Activated CD4-positive, alpha-beta memory T cell treated with anti-CD3 and anti-CD28 coated beads for 36 hours (primary cell): ENCODE data around the gene CLCA4. TPM values are rescaled to one million over a fixed set of nuclear protein-coding genes. Genes with fewer than 3 reads are reported as not detected.

Source experiments
- CTCF ChIA-PET: fragments of 350-600 bp; sonication (Branson Sonifier 250); formaldehyde crosslinking; loops from one replicate; lab custom pipeline; 2021; ENCODE audit warnings: antibody characterized with exemption, inconsistent platforms; lab: Charles Lee
- POLR2A ChIA-PET: fragments of 350-600 bp; sonication (Branson Sonifier 250); formaldehyde crosslinking; loops from one replicate; lab custom pipeline; 2021; ENCODE audit warnings: antibody characterized with exemption; lab: Charles Lee
- DNase-seq: peaks from one replicate; pipeline ENCODE4 v3.0.0-alpha.2; 2020
- H3K27ac Mint-ChIP-seq: one replicate; pipeline ENCODE4 v1.8.0; 2021; ENCODE audit warnings: mixed read lengths
- H3K27me3 Mint-ChIP-seq: one replicate; pipeline ENCODE4 v1.8.0; 2021; ENCODE audit warnings: mixed read lengths
- H3K36me3 Mint-ChIP-seq: one replicate; pipeline ENCODE4 v1.8.0; 2021; ENCODE audit warnings: mixed read lengths
- H3K4me1 Mint-ChIP-seq: one replicate; pipeline ENCODE4 v1.8.0; 2021; ENCODE audit warnings: low read depth, mixed read lengths
- H3K4me3 Mint-ChIP-seq: one replicate; pipeline ENCODE4 v1.8.0; 2021; ENCODE audit warnings: mild to moderate bottlenecking, mixed read lengths
- H3K9me3 Mint-ChIP-seq: one replicate; pipeline ENCODE4 v1.8.0; 2021; ENCODE audit warnings: mixed read lengths
- intact Hi-C: fragments of 100-400 bp; cut with micrococcal nuclease; formaldehyde crosslinking; loops from one replicate; pipeline ENCODE4 v1.15.1; 2023
- total RNA-seq, 2 experiments: library from RNA; stranded (reverse); gene quantifications; one replicate each; pipeline ENCODE4 v1.2.3, GENCODE V29; 2021

CLCA4 gene
- total RNA-seq, 2 experiments from 2014 or later, result not detected

GRCh38 chr1:86507935-86508582 is 38.8 kb upstream of the CLCA4 start:
- DNase-seq, result no peak
- intact Hi-C loops, result no loop called here
- CTCF ChIA-PET, result interaction anchor here (0.8 to 6.9 kb wide), 11 partner anchors 7 to 196 kb away, joined by 3 to 57 read pairs (median 4); partner anchors contain the start of gene SH3GLB1
- peaks cover 6% of the 10 kb centered on the region for H3K4me1 Mint-ChIP-seq
- H3K9me3 Mint-ChIP-seq, result no peaks in the 10 kb centered on the region
- H3K27ac Mint-ChIP-seq, result no peak overlapping the region
- H3K36me3 Mint-ChIP-seq, result no peaks in the 10 kb centered on the region
- POLR2A ChIA-PET, result no interaction called here
- H3K4me3 Mint-ChIP-seq, result no peak overlapping the region
- H3K27me3 Mint-ChIP-seq, result peaks cover 13% of the 10 kb centered on the region

- H3K4me1 Mint-ChIP-seq, result peaks cover 3% of the 10 kb centered on the region
- no peak for DNase-seq
- no peaks in the 10 kb centered on the region for H3K36me3 Mint-ChIP-seq
- no peak overlapping the region for H3K4me3 Mint-ChIP-seq
- no peaks in the 10 kb centered on the region for H3K9me3 Mint-ChIP-seq
- intact Hi-C loops, result no loop called here
- no peak overlapping the region for H3K27ac Mint-ChIP-seq
- ChIA-PET CTCF (interaction anchor here (1.1 to 6.9 kb wide), 5 partner anchors 8 to 130 kb away, joined by 3 to 57 read pairs (median 11); no protein-coding TSS in a partner anchor), POLR2A (no interaction called here)
- peaks cover 13% of the 10 kb centered on the region for H3K27me3 Mint-ChIP-seq
Observed at GRCh38 chr1:86508583-86508969, 38.3 kb upstream of the CLCA4 start.

- no peaks in the 10 kb centered on the region for H3K4me1 Mint-ChIP-seq
- DNase-seq, result no peak
- no peak overlapping the region for H3K4me3 Mint-ChIP-seq
- CTCF ChIA-PET, result interaction anchor here (1.0 to 1.3 kb wide), 2 partner anchors 8 to 136 kb away, joined by 4 read pairs; no protein-coding TSS in a partner anchor
- H3K27ac Mint-ChIP-seq, result no peak overlapping the region
- POLR2A ChIA-PET, result no interaction called here
- no peaks in the 10 kb centered on the region for H3K27me3 Mint-ChIP-seq
- no peaks in the 10 kb centered on the region for H3K36me3 Mint-ChIP-seq
- no peaks in the 10 kb centered on the region for H3K9me3 Mint-ChIP-seq
- intact Hi-C loops, result no loop called here
Observed at GRCh38 chr1:86515597-86515996, 31.3 kb upstream of the CLCA4 start.

GRCh38 chr1:86516335-86516734 is 30.5 kb upstream of the CLCA4 start:
- DNase-seq, result no peak
- H3K27me3 Mint-ChIP-seq, result no peaks in the 10 kb centered on the region
- no peaks in the 10 kb centered on the region for H3K9me3 Mint-ChIP-seq
- intact Hi-C loops, result no loop called here
- CTCF ChIA-PET, result interaction anchor here (0.6 to 1.3 kb wide), 3 partner anchors 9 to 136 kb away, joined by 3 to 4 read pairs (median 4); no protein-coding TSS in a partner anchor
- H3K27ac Mint-ChIP-seq, result no peak overlapping the region
- H3K4me1 Mint-ChIP-seq, result no peaks in the 10 kb centered on the region
- no peak overlapping the region for H3K4me3 Mint-ChIP-seq
- POLR2A ChIA-PET, result no interaction called here
- no peaks in the 10 kb centered on the region for H3K36me3 Mint-ChIP-seq

- H3K36me3 Mint-ChIP-seq, result no peaks in the 10 kb centered on the region
- no peak overlapping the region for H3K27ac Mint-ChIP-seq
- H3K4me1 Mint-ChIP-seq, result no peaks in the 10 kb centered on the region
- no peak overlapping the region for H3K4me3 Mint-ChIP-seq
- ChIA-PET POLR2A (no interaction called here), CTCF (interaction anchor here (0.6 to 3.4 kb wide), 3 partner anchors 11 to 137 kb away, joined by 3 to 13 read pairs (median 11); no protein-coding TSS in a partner anchor)
- H3K9me3 Mint-ChIP-seq, result no peaks in the 10 kb centered on the region
- H3K27me3 Mint-ChIP-seq, result no peaks in the 10 kb centered on the region
- intact Hi-C loops, result no loop called here
- no peak for DNase-seq
Observed at GRCh38 chr1:86517336-86517735, 29.5 kb upstream of the CLCA4 start.

GRCh38 chr1:86520789-86521521 is 25.9 kb upstream of the CLCA4 start:
- no peaks in the 10 kb centered on the region for H3K27me3 Mint-ChIP-seq
- no peak overlapping the region for H3K27ac Mint-ChIP-seq
- POLR2A ChIA-PET, result no interaction called here
- no peak overlapping the region for H3K4me3 Mint-ChIP-seq
- CTCF ChIA-PET, result interaction anchor here (0.6 to 3.4 kb wide), 5 partner anchors 15 to 231 kb away, joined by 3 to 13 read pairs (median 4); no protein-coding TSS in a partner anchor
- intact Hi-C loops, result no loop called here
- no peaks in the 10 kb centered on the region for H3K36me3 Mint-ChIP-seq
- no peak for DNase-seq
- H3K9me3 Mint-ChIP-seq, result no peaks in the 10 kb centered on the region
- H3K4me1 Mint-ChIP-seq, result no peaks in the 10 kb centered on the region

- ChIA-PET CTCF (interaction anchor here (0.8 to 0.9 kb wide), 2 partner anchors 19 to 22 kb away, joined by 3 read pairs; no protein-coding TSS in a partner anchor), POLR2A (no interaction called here)
- H3K36me3 Mint-ChIP-seq, result no peaks in the 10 kb centered on the region
- no peaks in the 10 kb centered on the region for H3K4me1 Mint-ChIP-seq
- no peaks in the 10 kb centered on the region for H3K9me3 Mint-ChIP-seq
- intact Hi-C loops, result no loop called here
- DNase-seq, result no peak
- H3K27ac Mint-ChIP-seq, result no peak overlapping the region
- no peak overlapping the region for H3K4me3 Mint-ChIP-seq
- no peaks in the 10 kb centered on the region for H3K27me3 Mint-ChIP-seq
Observed at GRCh38 chr1:86521522-86521891, 25.4 kb upstream of the CLCA4 start.

GRCh38 chr1:86522240-86522639 is 24.6 kb upstream of the CLCA4 start:
- ChIA-PET CTCF (interaction anchor here (0.8 to 0.9 kb wide), 2 partner anchors 20 to 22 kb away, joined by 3 read pairs; no protein-coding TSS in a partner anchor), POLR2A (no interaction called here)
- Mint-ChIP-seq H3K9me3 (no peaks in the 10 kb centered on the region), H3K27ac (no peak overlapping the region), H3K27me3 (no peaks in the 10 kb centered on the region), H3K36me3 (no peaks in the 10 kb centered on the region), H3K4me1 (no peaks in the 10 kb centered on the region), H3K4me3 (no peak overlapping the region)
- intact Hi-C loops, result no loop called here
- DNase-seq, result no peak

GRCh38 chr1:86523670-86524354 is 23.1 kb upstream of the CLCA4 start:
- H3K27me3 Mint-ChIP-seq, result no peaks in the 10 kb centered on the region
- POLR2A ChIA-PET, result no interaction called here
- H3K27ac Mint-ChIP-seq, result no peak overlapping the region
- H3K36me3 Mint-ChIP-seq, result no peaks in the 10 kb centered on the region
- intact Hi-C loops, result no loop called here
- no peak for DNase-seq
- H3K4me1 Mint-ChIP-seq, result no peaks in the 10 kb centered on the region
- H3K9me3 Mint-ChIP-seq, result no peaks in the 10 kb centered on the region
- CTCF ChIA-PET, result no interaction called here
- no peak overlapping the region for H3K4me3 Mint-ChIP-seq

GRCh38 chr1:86527306-86527705 is 19.6 kb upstream of the CLCA4 start:
- Mint-ChIP-seq H3K4me1 (no peaks in the 10 kb centered on the region), H3K9me3 (no peaks in the 10 kb centered on the region), H3K27ac (no peak overlapping the region), H3K36me3 (no peaks in the 10 kb centered on the region), H3K27me3 (no peaks in the 10 kb centered on the region), H3K4me3 (no peak overlapping the region)
- intact Hi-C loops, result no loop called here
- ChIA-PET POLR2A (no interaction called here), CTCF (no interaction called here)
- DNase-seq, result no peak

- no peaks in the 10 kb centered on the region for H3K36me3 Mint-ChIP-seq
- no peak for DNase-seq
- ChIA-PET CTCF (no interaction called here), POLR2A (no interaction called here)
- no peak overlapping the region for H3K27ac Mint-ChIP-seq
- intact Hi-C loops, result no loop called here
- no peak overlapping the region for H3K4me3 Mint-ChIP-seq
- peaks cover 2% of the 10 kb centered on the region for H3K27me3 Mint-ChIP-seq
- H3K4me1 Mint-ChIP-seq, result no peaks in the 10 kb centered on the region
- H3K9me3 Mint-ChIP-seq, result no peaks in the 10 kb centered on the region
Observed at GRCh38 chr1:86530211-86530845, 16.6 kb upstream of the CLCA4 start.
